ENCODE data around the gene PRTG.

DNA sequence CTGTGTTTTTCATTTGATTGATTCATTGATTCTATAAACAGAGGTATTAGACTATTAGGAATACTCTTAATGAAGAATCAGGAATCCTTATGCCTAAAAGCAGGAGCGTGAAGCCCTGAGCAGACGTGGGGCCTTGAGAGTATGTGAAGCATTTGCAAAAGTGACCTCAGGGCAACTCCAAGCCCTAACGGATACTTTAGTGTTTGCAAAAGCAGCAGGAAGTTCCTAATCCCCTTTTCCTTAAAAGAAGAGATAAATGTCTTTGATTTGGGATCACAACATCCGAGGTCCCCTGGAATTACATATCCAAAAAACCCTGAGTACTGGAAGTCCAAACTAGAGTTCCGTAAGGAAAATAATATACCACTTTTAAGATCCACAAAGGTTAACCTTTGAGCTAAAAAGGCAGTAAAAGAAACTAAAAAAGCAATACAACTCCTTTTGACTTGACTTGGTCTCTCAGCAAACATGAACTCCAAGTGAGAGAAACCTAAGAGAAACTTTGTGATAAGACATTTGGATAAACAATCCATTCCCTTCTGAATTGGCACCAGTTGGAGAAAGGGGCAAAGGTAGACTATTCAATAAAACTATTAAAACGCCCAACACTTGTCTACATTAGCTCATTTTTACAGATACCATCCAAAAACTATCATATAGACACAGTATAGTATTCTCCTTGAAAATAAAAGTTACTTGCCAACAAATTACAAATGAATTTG lies 27.4 kb downstream of the PRTG start:
- TF ChIP-seq TAF1 (conservative IDR thresholded peaks at IDR 0.05): no peak
- no peak for TF ChIP-seq YY1 (IDR thresholded peaks at IDR 0.05)
- TF ChIP-seq, protein P1, sequence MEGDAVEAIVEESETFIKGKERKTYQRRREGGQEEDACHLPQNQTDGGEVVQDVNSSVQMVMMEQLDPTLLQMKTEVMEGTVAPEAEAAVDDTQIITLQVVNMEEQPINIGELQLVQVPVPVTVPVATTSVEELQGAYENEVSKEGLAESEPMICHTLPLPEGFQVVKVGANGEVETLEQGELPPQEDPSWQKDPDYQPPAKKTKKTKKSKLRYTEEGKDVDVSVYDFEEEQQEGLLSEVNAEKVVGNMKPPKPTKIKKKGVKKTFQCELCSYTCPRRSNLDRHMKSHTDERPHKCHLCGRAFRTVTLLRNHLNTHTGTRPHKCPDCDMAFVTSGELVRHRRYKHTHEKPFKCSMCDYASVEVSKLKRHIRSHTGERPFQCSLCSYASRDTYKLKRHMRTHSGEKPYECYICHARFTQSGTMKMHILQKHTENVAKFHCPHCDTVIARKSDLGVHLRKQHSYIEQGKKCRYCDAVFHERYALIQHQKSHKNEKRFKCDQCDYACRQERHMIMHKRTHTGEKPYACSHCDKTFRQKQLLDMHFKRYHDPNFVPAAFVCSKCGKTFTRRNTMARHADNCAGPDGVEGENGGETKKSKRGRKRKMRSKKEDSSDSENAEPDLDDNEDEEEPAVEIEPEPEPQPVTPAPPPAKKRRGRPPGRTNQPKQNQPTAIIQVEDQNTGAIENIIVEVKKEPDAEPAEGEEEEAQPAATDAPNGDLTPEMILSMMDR (IDR thresholded peaks at IDR 0.05; ENCODE audit: low read depth, low read length, missing input control): no peak
- TF ChIP-seq EGR1 (IDR thresholded peaks at IDR 0.05; ENCODE audit: low read depth in 2 of 2): no peak
- TF ChIP-seq, protein P2, sequence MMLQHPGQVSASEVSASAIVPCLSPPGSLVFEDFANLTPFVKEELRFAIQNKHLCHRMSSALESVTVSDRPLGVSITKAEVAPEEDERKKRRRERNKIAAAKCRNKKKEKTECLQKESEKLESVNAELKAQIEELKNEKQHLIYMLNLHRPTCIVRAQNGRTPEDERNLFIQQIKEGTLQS (IDR thresholded peaks at IDR 0.05): no peak
- TF ChIP-seq RAD21 (IDR thresholded peaks at IDR 0.05): no peak
- TF ChIP-seq, protein P3, sequence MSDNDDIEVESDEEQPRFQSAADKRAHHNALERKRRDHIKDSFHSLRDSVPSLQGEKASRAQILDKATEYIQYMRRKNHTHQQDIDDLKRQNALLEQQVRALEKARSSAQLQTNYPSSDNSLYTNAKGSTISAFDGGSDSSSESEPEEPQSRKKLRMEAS (IDR thresholded peaks at IDR 0.05): no peak
- no peak for TF ChIP-seq GABPA (IDR thresholded peaks at IDR 0.05 in 1 of 2, conservative IDR thresholded peaks at IDR 0.05 in 1 of 2)
- no peak for TF ChIP-seq RXRA (IDR thresholded peaks at IDR 0.05)
- TF ChIP-seq, protein P4, sequence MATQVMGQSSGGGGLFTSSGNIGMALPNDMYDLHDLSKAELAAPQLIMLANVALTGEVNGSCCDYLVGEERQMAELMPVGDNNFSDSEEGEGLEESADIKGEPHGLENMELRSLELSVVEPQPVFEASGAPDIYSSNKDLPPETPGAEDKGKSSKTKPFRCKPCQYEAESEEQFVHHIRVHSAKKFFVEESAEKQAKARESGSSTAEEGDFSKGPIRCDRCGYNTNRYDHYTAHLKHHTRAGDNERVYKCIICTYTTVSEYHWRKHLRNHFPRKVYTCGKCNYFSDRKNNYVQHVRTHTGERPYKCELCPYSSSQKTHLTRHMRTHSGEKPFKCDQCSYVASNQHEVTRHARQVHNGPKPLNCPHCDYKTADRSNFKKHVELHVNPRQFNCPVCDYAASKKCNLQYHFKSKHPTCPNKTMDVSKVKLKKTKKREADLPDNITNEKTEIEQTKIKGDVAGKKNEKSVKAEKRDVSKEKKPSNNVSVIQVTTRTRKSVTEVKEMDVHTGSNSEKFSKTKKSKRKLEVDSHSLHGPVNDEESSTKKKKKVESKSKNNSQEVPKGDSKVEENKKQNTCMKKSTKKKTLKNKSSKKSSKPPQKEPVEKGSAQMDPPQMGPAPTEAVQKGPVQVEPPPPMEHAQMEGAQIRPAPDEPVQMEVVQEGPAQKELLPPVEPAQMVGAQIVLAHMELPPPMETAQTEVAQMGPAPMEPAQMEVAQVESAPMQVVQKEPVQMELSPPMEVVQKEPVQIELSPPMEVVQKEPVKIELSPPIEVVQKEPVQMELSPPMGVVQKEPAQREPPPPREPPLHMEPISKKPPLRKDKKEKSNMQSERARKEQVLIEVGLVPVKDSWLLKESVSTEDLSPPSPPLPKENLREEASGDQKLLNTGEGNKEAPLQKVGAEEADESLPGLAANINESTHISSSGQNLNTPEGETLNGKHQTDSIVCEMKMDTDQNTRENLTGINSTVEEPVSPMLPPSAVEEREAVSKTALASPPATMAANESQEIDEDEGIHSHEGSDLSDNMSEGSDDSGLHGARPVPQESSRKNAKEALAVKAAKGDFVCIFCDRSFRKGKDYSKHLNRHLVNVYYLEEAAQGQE (IDR thresholded peaks at IDR 0.05): no peak
- TF ChIP-seq JUND (IDR thresholded peaks at IDR 0.05): no peak
- TF ChIP-seq NR2F2 (IDR thresholded peaks at IDR 0.05): no peak
- no peak for TF ChIP-seq SP1 (IDR thresholded peaks at IDR 0.05)
